Measurements from ENCODE around the gene CHMP6.

DNA sequence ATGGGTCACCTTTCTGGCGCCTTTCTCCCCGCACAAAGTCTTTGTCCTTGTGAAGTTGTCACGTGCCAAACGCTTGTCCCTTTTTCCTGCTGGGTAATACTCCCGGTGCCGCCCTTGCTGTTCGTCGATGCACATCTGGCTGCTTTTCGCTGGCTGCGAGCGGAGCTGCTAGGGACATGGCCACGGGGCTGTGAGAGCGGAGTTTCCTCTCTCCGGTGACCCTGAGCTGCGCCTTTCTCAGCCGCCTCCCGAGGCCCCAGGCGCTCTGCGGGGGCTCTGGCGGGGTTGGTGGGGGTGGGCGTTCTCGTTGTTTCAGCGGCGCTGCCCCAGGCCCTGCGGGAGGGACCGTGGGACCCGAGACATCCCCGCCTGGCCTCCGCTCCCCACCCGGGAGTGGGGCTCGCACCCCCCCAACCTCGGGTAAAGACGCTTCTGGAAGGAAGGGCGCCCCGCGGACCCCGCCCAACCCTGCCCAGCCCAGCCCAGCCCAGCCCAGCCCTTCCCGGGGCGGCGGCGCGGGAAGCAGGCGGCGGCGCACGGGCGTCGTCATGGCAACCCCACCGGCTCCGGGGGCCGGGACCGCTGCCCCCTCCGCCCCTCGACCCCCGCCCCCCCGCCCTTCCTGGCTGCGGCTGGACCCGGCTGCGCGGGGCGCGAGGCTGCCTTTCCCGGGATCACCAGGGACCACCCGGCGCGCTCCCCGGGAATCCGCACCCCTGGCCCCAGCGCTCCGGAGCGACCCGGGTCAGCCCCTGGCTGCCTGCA, 12.3 kb downstream of the CHMP6 start:
- TF ChIP-seq CTCF (IDR thresholded peaks at IDR 0.05) (no peak), POLR2A (IDR thresholded peaks at IDR 0.05) (no peak), POLR2AphosphoS5 (IDR thresholded peaks at IDR 0.05) (no peak)

Data from breast epithelium (tissue), 3 donors.